Kidney (tissue), 14 donors: ENCODE data around the gene ASB10. TPM values are rescaled to one million over a fixed set of nuclear protein-coding genes. Genes with fewer than 3 reads are reported as not detected.

ENCODE experiments used
- DNase-seq, 5 donors: peaks; one replicate each; pipeline ENCODE4 v3.0.0-alpha.2; 2013 to 2020
- FAIRE-seq: peaks from 2 replicates; lab custom pipeline; 2012; peaks lifted over from hg19 to GRCh38; lab: Jason Lieb, UNC
- H3K27ac ChIP-seq, 2 donors: one replicate each; pipeline ENCODE4 v1.7.0; 2013; ENCODE audit warnings: low read depth in 2 of 2, low read length in 2 of 2, inconsistent platforms in 1 of 2
- H3K27me3 ChIP-seq: one replicate; pipeline ENCODE4 v1.7.1; 2013; ENCODE audit warnings: low read length, inconsistent platforms; ENCODE audit not compliant: control insufficient read depth, insufficient read depth
- H3K36me3 ChIP-seq, 3 donors: one replicate each; pipeline versions ENCODE4 v1.7.0 to v1.7.1; 2013; ENCODE audit warnings: low read length in 3 of 3, control low read depth in 1 of 3, inconsistent platforms in 1 of 3; ENCODE audit not compliant: insufficient read depth in 3 of 3, control insufficient read depth in 2 of 3
- H3K4me1 ChIP-seq, 3 donors: one replicate each; pipeline versions ENCODE4 v1.7.0 to v1.7.1; 2013; ENCODE audit warnings: low read length in 3 of 3, inconsistent platforms in 1 of 3, low read depth in 1 of 3; ENCODE audit not compliant: control insufficient read depth in 2 of 3, insufficient read depth in 2 of 3
- H3K4me3 ChIP-seq, 3 donors: one replicate each; pipeline versions ENCODE4 v1.7.0 to v1.8.1; 2013; ENCODE audit warnings: low read length in 3 of 3, control low read depth in 1 of 3, inconsistent platforms in 1 of 3
- H3K9ac ChIP-seq, 3 donors: one replicate each; pipeline versions ENCODE4 v1.7.0 to v1.7.1; 2013; ENCODE audit warnings: low read length in 3 of 3, control low read depth in 1 of 3, inconsistent platforms in 1 of 3
- H3K9me3 ChIP-seq, 3 donors: one replicate each; pipeline versions ENCODE4 v1.7.0 to v1.7.1; 2013; ENCODE audit warnings: low read length in 3 of 3, control low read depth in 1 of 3, inconsistent platforms in 1 of 3; ENCODE audit not compliant: control insufficient read depth in 2 of 3, insufficient read depth in 1 of 3
- intact Hi-C: fragments of 100-400 bp; cut with DNase I; formaldehyde crosslinking; loops from one replicate; pipeline ENCODE4 v1.11.1; 2022
- polyA plus RNA-seq: library from polyadenylated mRNA; stranded (reverse); fragments of 350-450 nt; fragmentation: Illumina TruSeq; extraction: RNeasy Lipid Tissue Mini Kit (QIAGEN cat#74804); gene quantifications from one replicate; pipeline ENCODE4 v1.2.3, GENCODE V29; 2014; ENCODE audit warnings: low read depth, low replicate concordance; ENCODE audit not compliant: insufficient read depth
- total RNA-seq: library from RNA; stranded (reverse); fragmentation: NEBNext Ultra II Directional; extraction: Animal tissue kit (Norgen Biotek cat#: 25700); gene quantifications from one replicate; pipeline ENCODE4 v1.2.1, GENCODE V29; 2021
- TF ChIP-seq, protein P1 (sequence below): IDR thresholded peaks from 3 replicates; pipeline ENCODE4 v1.5.1; 2012; ENCODE audit warnings: mild to moderate bottlenecking, moderate library complexity, borderline replicate concordance; ENCODE audit not compliant: insufficient read depth; ENCODE audit errors: extremely low read depth
- donor health status: control.
- donor health status: control.
- donor health status: control.
- donor health status: control.
- donor health status: control.
- donor health status: DM: yes; HTN: yes; CAD: no.
- donor health status: Normal renal cell carcinoma (clear cell type).

Gene ASB10
- total and polyA plus RNA-seq, 2 donors from 2014 or later = 0.22 TPM; not detected in 1

DNA sequence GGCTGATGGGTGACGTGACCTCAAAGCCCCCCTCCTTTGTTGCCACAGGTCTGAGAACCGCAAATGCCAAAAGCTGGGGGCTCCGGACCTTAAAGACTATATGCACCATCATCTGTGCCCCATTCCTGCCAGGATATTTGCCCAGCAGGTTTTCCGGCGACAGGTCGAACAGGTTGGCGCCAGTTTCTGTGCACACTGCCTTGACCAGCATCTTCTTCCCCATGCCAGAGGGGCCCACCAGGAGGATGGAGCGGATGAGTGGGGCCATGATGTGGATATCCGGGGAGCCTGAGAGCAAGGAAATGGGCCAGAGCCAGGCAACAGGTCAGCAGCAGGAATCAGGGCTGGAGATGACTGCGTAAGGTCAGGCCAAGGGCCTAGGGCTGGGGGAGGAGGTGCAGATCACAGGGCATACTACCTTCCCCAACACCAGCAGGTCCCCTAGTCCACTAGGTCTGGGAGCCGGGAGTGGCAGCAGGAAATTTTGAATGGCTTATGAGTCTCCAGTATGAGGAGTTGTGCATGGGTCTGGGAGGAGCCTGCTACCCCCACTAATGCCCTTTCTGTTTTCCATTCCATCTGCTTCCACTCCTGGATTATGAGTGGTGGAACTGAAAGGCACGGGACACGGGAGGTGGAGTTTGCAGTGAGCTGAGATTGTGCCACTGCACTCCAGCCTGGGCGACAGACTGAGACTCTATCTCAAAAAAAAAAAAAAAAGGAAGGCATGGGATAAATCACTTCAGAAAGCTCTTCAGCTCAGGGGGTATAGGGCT lies 6.3 kb upstream of the ASB10 start:
- Histone ChIP-seq H3K36me3 (no peaks in the 10 kb centered on the region), H3K4me3 (no peak overlapping the region), H3K9me3 (no peaks in the 10 kb centered on the region), H3K4me1 (no peaks in the 10 kb centered on the region), H3K27ac (no peak overlapping the region), H3K27me3 (no peaks in the 10 kb centered on the region), H3K9ac (no peak overlapping the region)
- DNase-seq (no peak), FAIRE-seq (no peak)
- TF ChIP-seq, protein P1, sequence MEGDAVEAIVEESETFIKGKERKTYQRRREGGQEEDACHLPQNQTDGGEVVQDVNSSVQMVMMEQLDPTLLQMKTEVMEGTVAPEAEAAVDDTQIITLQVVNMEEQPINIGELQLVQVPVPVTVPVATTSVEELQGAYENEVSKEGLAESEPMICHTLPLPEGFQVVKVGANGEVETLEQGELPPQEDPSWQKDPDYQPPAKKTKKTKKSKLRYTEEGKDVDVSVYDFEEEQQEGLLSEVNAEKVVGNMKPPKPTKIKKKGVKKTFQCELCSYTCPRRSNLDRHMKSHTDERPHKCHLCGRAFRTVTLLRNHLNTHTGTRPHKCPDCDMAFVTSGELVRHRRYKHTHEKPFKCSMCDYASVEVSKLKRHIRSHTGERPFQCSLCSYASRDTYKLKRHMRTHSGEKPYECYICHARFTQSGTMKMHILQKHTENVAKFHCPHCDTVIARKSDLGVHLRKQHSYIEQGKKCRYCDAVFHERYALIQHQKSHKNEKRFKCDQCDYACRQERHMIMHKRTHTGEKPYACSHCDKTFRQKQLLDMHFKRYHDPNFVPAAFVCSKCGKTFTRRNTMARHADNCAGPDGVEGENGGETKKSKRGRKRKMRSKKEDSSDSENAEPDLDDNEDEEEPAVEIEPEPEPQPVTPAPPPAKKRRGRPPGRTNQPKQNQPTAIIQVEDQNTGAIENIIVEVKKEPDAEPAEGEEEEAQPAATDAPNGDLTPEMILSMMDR = no peak
- intact Hi-C loops = no loop called here

DNA sequence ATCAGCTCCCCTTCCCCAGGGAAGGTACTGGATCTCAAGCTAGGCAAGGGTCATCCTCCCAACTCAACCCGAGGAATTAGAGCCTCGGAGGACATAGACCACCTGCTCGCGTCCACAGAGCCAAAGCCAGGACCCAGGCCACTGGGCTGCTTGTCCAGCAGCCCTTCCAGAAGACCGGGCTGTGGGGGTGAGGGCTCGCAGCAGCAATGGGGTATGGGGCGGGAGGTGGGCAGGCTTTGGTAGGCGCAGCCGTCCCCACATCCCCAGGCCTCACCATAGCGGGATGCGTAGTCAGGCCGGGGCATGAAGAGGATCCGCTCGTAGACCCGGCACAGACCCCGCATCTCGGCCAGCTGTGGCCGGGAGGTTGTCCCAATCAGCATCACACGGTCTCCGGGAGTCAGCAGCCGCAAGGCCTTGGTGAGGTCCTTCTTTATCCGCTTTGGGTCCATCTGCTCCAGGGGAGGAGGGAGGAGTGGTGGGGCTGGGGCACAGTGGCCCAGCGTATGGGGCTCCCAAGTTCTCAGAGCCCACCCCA lies 5.0 kb upstream of the ASB10 start:
- H3K9ac ChIP-seq = no peak overlapping the region
- no peak overlapping the region for H3K27ac ChIP-seq
- no peaks in the 10 kb centered on the region for H3K4me1 ChIP-seq
- no peaks in the 10 kb centered on the region for H3K27me3 ChIP-seq
- no peak for FAIRE-seq
- H3K36me3 ChIP-seq = no peaks in the 10 kb centered on the region
- H3K4me3 ChIP-seq = no peak overlapping the region
- intact Hi-C loops = no loop called here
- DNase-seq = no peak
- TF ChIP-seq, protein P1 = no peak
- H3K9me3 ChIP-seq = no peaks in the 10 kb centered on the region

DNA sequence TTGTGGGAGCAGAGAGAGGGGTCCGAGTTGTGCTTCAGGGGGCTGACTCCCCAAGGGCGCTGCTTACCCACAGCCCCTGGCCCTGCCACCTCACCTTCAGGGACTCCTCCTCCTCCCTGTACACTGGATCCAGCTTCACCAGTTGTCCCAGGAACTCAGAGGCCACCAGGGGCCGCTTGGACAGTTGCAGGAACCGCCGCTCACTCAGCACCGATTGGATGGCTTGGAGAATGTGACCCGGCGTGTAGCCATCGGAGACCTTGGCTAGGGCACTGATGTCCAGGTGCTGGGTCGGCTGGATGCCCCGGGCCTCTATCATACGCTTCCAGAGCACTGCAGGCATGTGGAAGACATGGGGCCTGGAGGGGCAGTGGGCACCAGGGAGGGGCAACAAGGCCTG lies 4.5 kb upstream of the ASB10 start:
- H3K27me3 ChIP-seq = no peaks in the 10 kb centered on the region
- intact Hi-C loops = no loop called here
- no peak for FAIRE-seq
- no peak overlapping the region for H3K9ac ChIP-seq
- no peak overlapping the region for H3K27ac ChIP-seq
- H3K9me3 ChIP-seq = no peaks in the 10 kb centered on the region
- no peaks in the 10 kb centered on the region for H3K36me3 ChIP-seq
- H3K4me1 ChIP-seq = no peaks in the 10 kb centered on the region
- no peak overlapping the region for H3K4me3 ChIP-seq
- no peak for DNase-seq
- TF ChIP-seq, protein P1 = no peak
